IPS DF 6.9 (cell line): ENCODE measurements around the gene PRRT3.
"Not testable (repeated sequence)": the region's sequence is repeated elsewhere in the genome, so short reads cannot be mapped to it uniquely, and the experiment has no call there.

Source experiments
- DNase-seq: peaks from one replicate; pipeline ENCODE4 v3.0.0-alpha.2; 2013; ENCODE audit warnings: low read depth, low spot score
- H3K27ac ChIP-seq: one replicate; pipeline ENCODE4 v1.5.1; 2013; ENCODE audit warnings: low read length, control low read depth
- H3K27me3 ChIP-seq: 2 replicates; pipeline ENCODE4 v1.6.1; 2013; ENCODE audit warnings: mild to moderate bottlenecking, low read length; ENCODE audit not compliant: control insufficient read depth, insufficient read depth
- H3K36me3 ChIP-seq: 2 replicates; pipeline ENCODE4 v1.6.1; 2013; ENCODE audit warnings: low read length; ENCODE audit not compliant: control insufficient read depth, insufficient read depth
- H3K4me1 ChIP-seq: 2 replicates; pipeline ENCODE4 v1.6.1; 2013; ENCODE audit warnings: low read length; ENCODE audit not compliant: control insufficient read depth, insufficient read depth
- H3K4me3 ChIP-seq: 2 replicates; pipeline ENCODE4 v1.5.1; 2013; ENCODE audit warnings: mild to moderate bottlenecking, low read length
- H3K9me3 ChIP-seq: 2 replicates; pipeline ENCODE4 v1.6.1; 2013; ENCODE audit warnings: low read length, inconsistent platforms; ENCODE audit not compliant: control insufficient read depth, insufficient read depth
- WGBS: extraction: QIAGEN DNeasy Blood & Tissue Kit; methylation state at CpG from one replicate; pipeline ENCODE4 v1.1.7; 2013; ENCODE audit warnings: mixed read lengths, missing lambda C conversion rate; ENCODE audit not compliant: insufficient read length, insufficient coverage; 5-methylcytosine and 5-hydroxymethylcytosine counted together

Gene PRRT3

DNA sequence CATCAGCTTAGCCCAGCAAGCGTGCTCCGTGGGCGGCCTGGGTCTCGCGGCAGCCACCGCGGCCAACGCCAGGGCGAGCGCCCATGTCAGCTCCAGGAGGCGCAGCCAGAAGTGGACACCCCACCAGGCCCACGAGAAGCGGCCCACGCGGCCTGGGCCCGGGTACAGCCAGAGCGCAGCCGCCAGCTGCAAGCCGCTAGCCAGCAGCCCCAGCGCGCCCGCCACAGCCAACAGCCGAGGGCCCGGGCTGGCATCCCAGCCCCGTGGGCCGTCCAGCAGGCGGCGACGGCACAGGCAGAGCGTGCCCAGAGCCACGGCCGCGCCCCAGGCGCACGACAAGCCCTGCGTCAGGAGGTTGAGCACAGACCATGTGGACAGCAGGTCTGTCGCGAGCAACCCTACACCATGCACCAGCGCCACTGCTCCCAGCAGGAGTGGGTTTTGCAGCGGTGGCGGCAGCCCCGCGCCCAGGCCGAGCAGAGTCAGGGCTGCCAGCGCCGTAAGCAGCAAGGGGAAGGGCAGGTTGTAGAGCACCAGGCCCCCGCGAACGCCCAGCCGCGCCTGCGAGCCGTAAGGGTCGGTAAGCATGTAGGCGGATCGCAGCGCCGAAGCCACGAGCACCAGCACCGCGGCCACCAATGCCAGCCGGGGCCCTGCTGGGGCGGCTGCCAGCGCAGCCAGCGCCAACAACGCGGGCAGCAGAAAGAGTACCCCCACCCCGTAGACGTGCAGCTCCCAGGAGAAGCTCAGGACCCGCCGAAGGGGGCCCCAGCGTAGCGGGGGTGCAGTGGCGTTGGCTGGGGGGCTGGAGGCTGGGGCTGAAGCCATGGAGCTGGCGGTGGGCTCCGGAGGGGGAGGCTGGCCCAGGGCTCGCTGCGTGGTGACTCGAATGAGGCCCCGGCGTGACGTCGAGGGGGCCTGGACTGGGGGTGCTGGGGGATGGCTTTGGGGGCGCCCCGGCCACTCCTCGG lies 4.9 kb downstream of the PRRT3 start:
- Histone ChIP-seq H3K9me3 (no peaks in the 10 kb centered on the region), H3K27ac (no peak overlapping the region), H3K4me1 (0 out of 2 replicates have a peak, but pooled peaks cover 3% of the 10 kb centered on the region), H3K36me3 (no peaks in the 10 kb centered on the region), H3K4me3 (peak overlapping the region; percentile 35; the same call in 1 of the 2 replicates), H3K27me3 (no peaks in the 10 kb centered on the region)
- DNase-seq = no peak
- WGBS = no CpG with 5 or more reads among the region's 86 CpGs

DNA sequence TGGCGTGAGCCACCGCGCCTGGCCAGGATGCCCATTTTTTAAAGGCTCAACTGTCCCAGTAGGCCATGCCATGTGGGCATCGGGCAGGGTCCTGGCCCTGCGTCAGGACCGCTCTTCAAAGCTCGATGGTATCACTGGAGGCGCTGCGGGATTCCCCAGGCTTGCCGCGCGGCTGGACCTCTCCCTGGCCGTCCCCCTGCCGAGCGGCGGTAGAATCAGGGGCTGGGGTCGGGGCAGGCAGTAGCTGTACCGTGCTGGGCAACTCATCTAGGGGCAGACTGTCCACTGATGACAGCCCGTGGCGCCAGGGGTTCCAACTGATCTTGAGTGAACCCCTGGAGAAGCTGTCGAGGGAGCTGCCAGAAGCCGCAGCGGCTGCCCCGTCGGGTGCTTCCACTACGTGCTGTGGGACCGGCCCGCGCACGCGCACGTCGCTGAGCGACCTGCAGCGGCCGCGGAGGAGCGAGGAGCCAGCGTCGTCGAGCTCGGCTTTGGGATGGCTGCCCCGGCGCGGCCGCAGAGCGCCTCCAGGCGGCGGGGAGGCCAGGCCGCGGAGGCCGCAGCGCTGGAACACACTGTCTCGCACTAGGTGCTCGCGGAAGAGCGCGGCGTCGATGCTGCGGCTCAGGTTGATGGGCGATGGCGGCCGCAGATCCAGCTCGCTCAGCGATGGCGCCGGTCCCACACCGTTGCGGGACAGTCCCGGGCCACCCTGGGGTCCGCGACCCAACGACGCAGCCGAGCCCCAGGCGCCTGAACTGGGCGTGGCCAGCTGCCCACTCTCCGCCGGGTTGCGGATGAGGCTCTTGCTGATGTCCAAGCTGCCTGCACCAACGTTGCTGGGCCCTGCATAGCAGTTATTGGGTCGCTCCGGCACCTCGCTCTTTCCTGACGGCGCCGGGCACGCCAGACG lies 5.8 kb downstream of the PRRT3 start:
- H3K4me1 ChIP-seq = 0 out of 2 replicates have a peak, but pooled peaks cover 3% of the 10 kb centered on the region
- no peaks in the 10 kb centered on the region for H3K9me3 ChIP-seq
- H3K27me3 ChIP-seq = no peaks in the 10 kb centered on the region
- H3K36me3 ChIP-seq = no peaks in the 10 kb centered on the region
- DNase-seq = no peak
- H3K27ac ChIP-seq = no peak overlapping the region
- WGBS = no CpG with 5 or more reads among the region's 90 CpGs
- H3K4me3 ChIP-seq = peak overlapping the region; percentile 35; the same call in 1 of the 2 replicates

DNA sequence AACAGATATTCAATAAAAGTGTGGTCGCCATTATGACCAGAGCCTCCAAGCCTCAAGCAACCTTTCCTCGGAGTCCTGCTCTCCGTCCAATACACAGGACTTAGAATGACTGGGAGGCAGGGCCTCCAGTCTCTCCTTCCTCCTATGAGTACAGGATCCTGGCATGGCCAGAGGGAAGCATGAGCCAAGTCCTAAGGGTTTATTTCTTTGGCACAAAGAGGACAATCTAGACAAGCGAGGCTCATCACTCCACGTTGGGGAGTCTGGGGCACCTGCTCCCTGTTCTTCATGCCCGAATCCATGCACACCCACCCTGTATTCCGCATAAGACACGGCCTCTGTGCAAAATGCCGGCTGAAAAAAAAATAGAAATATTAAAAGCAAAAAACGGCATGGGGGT lies 6.8 kb downstream of the PRRT3 start:
- Histone ChIP-seq H3K9me3 (no peaks in the 10 kb centered on the region), H3K27ac (no peak overlapping the region), H3K27me3 (no peaks in the 10 kb centered on the region), H3K36me3 (0 out of 2 replicates have a peak, but pooled peaks cover 4% of the 10 kb centered on the region), H3K4me3 (no peak overlapping the region), H3K4me1 (0 out of 2 replicates have a peak, but pooled peaks cover 3% of the 10 kb centered on the region)
- DNase-seq = no peak
- WGBS = no CpG with 5 or more reads among the region's 10 CpGs

DNA sequence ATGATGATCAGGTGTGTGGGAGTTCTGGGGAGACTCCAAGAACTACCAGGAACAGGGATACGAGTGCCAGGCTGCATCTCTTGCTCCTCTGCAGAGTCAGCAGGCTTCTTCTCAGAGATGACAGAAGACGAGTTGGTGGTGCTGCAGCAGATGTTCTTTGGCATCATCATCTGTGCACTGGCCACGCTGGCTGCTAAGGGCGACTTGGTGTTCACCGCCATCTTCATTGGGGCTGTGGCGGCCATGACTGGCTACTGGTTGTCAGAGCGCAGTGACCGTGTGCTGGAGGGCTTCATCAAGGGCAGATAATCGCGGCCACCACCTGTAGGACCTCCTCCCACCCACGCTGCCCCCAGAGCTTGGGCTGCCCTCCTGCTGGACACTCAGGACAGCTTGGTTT lies 7.9 kb downstream of the PRRT3 start:
- no peak overlapping the region for H3K27ac ChIP-seq
- no CpG with 5 or more reads among the region's 11 CpGs for WGBS
- DNase-seq = no peak
- 0 out of 2 replicates have a peak, but pooled peaks cover 4% of the 10 kb centered on the region for H3K36me3 ChIP-seq
- H3K4me3 ChIP-seq = no peak overlapping the region
- H3K27me3 ChIP-seq = no peaks in the 10 kb centered on the region
- no peaks in the 10 kb centered on the region for H3K9me3 ChIP-seq
- 0 out of 2 replicates have a peak, but pooled peaks cover 3% of the 10 kb centered on the region for H3K4me1 ChIP-seq

DNA sequence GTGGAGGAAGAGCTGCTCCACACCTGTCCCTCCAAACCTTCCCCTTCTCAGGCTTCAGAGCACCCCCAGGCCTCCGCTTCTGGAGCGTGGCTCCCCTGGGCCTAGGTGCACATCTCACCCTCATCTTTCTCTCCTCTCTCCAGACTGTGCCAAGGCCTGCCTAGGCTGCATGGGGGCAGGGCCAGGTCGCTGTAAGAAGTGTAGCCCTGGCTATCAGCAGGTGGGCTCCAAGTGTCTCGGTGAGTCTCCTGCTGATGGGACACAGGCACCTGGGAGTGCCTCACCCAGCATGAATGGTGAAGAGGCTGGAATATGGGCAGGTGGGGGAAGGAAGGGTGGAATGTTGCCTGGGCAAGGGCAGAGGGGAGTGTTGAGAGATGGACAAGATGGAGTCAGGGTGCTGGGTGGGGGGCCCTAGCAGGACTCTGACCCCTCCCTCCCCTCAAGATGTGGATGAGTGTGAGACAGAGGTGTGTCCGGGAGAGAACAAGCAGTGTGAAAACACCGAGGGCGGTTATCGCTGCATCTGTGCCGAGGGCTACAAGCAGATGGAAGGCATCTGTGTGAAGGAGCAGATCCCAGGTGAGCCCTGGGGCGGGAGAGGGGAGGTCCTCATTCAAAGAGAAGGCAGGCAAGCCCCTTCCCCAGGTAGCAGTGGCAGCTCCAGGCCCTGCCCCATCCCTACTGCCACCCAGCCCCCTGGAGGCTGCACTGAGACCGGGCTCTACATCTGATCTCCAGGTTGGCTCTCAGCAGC lies 9.1 kb downstream of the PRRT3 start:
- Histone ChIP-seq H3K36me3 (0 out of 2 replicates have a peak, but pooled peaks cover 4% of the 10 kb centered on the region), H3K4me1 (0 out of 2 replicates have a peak, but pooled peaks cover 3% of the 10 kb centered on the region), H3K4me3 (no peak overlapping the region), H3K27ac (no peak overlapping the region), H3K27me3 (no peaks in the 10 kb centered on the region), H3K9me3 (no peaks in the 10 kb centered on the region)
- WGBS = no CpG with 5 or more reads among the region's 11 CpGs
- no peak for DNase-seq

DNA sequence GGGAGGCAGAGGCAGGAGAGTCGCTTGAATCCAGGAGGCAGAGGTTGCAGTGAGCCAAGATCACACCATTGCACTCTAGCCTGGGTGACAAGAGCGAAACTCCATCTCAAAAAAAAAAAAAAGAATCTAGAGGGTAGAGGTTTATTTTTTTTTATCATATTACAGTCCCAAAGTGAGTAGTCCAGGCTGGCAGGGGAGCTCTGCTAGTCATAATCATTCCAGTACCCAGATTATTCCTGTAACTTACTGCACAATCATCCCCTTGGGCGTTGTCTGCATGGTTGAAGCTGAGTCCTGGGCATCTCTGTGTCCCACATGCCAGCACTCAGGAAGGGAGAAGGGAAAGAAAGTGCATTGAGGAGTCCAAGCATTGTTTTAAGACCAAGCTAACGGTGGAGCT lies 10.0 kb downstream of the PRRT3 start:
- Histone ChIP-seq H3K27ac (no peak overlapping the region), H3K36me3 (0 out of 2 replicates have a peak, but pooled peaks cover 4% of the 10 kb centered on the region), H3K4me3 (no peak overlapping the region), H3K4me1 (0 out of 2 replicates have a peak, but pooled peaks cover 1% of the 10 kb centered on the region), H3K27me3 (no peaks in the 10 kb centered on the region), H3K9me3 (no peaks in the 10 kb centered on the region)
- WGBS = no CpG with 5 or more reads among the region's 4 CpGs
- no peak for DNase-seq

DNA sequence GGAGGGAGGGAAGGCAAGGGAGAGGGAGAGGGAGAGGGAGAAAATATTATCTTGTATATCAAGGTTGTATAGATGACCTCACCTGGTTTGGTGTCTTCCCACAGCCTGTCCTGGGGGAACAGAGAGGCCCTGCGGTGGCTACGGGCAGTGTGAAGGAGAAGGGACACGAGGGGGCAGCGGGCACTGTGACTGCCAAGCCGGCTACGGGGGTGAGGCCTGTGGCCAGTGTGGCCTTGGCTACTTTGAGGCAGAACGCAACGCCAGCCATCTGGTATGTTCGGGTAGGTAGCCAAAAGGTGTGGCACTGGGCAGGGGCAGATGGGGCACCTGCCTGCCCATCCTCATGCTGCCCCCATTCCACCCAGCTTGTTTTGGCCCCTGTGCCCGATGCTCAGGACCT lies 11.5 kb downstream of the PRRT3 start:
- Histone ChIP-seq H3K27me3 (no peaks in the 10 kb centered on the region), H3K27ac (no peak overlapping the region)
- no CpG with 5 or more reads among the region's 10 CpGs for WGBS

DNA sequence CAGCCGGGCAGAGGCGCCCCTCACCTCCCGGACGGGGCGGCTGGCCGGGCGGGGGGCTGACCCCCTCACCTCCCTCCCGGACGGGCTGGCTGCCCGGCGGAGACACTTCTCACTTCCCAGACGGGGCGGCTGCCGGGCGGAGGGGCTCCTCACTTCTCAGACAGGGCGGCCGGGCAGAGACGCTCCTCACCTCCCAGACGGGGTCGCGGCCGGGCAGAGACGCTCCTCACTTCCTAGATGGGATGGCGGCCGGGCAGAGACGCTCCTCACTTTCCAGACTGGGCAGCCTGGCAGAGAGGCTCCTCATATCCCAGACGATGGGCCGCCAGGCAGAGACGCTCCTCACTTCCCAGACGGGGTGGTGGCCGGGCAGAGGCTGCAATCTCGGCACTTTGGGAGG lies 12.3 kb downstream of the PRRT3 start:
- H3K36me3 ChIP-seq, H3K27me3 ChIP-seq, H3K4me3 ChIP-seq, DNase-seq, H3K9me3 ChIP-seq, H3K27ac ChIP-seq, H3K4me1 ChIP-seq: not testable (repeated sequence)
- no CpG with 5 or more reads among the region's 32 CpGs for WGBS

More for the DNA sequence above, 11.5 kb downstream of the PRRT3 start:
- no peak for DNase-seq
- H3K4me1 ChIP-seq = no peaks in the 10 kb centered on the region
- H3K36me3 ChIP-seq = 0 out of 2 replicates have a peak, but pooled peaks cover 4% of the 10 kb centered on the region
- no peaks in the 10 kb centered on the region for H3K9me3 ChIP-seq
- H3K4me3 ChIP-seq = no peak overlapping the region

DNA sequence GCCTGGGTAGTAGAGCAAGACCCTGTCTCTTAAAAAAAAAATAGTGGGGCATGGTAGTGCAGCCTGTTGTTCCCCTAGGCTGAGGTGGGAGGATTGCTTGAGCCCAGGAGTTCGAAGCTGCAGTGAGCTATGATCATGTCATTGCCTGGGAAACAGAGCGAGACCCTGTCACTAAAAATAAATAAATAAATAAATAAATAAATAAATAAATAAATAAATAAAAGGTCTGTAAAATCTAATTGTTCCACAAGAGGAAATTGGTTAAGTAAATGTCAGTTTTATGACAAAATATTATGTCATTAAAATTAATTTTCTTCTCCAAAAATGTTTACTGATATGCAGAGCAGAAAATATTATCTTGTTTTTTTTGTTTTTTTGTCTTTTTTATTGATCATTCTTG lies 13.2 kb downstream of the PRRT3 start:
- Histone ChIP-seq H3K4me3 (no peak overlapping the region), H3K27ac (no peak overlapping the region), H3K27me3 (no peaks in the 10 kb centered on the region), H3K4me1 (0 out of 2 replicates have a peak, but pooled peaks cover 2% of the 10 kb centered on the region), H3K36me3 (0 out of 2 replicates have a peak, but pooled peaks cover 4% of the 10 kb centered on the region), H3K9me3 (no peaks in the 10 kb centered on the region)
- DNase-seq = no peak
- WGBS = no CpG with 5 or more reads among the region's 2 CpGs
